ENCODE data around the gene MEIS2. TPM values are rescaled to one million over a fixed set of nuclear protein-coding genes. Genes with fewer than 3 reads are reported as not detected.

Gene MEIS2
- total RNA-seq, 4 donors from 2014 or later: 7.5 to 40.4 (median 21.2) TPM

GRCh38 chr15:36884518-36884875 lies 215.9 kb downstream of the MEIS2 start:
- Histone ChIP-seq H3K4me1 (no peaks in the 10 kb centered on the region), H3K9me3 (peaks cover 0 to 2% (median 0%) of the 10 kb centered on the region in 4 donors), H3K27ac (no peak overlapping the region), H3K36me3 (no peaks in the 10 kb centered on the region), H3K4me3 (no peak overlapping the region), H3K27me3 (peaks cover 0 to 28% of the 10 kb centered on the region in 2 donors)
- TF ChIP-seq POLR2A (IDR thresholded peaks at IDR 0.05): no peak
- no peak for TF ChIP-seq CTCF (IDR thresholded peaks at IDR 0.05)
- no peak for DNase-seq

GRCh38 chr15:36883713-36884517 lies 216.4 kb downstream of the MEIS2 start:
- Histone ChIP-seq H3K27me3 (peaks cover 0 to 28% of the 10 kb centered on the region in 2 donors), H3K9me3 (peaks cover 0 to 2% (median 0%) of the 10 kb centered on the region in 4 donors), H3K36me3 (no peaks in the 10 kb centered on the region), H3K4me1 (no peaks in the 10 kb centered on the region), H3K27ac (no peak overlapping the region), H3K4me3 (peak overlapping the region in 2 of 4 donors; percentile 9 to 25)
- TF ChIP-seq CTCF (IDR thresholded peaks at IDR 0.05) (peak in 5 of 6 experiments; percentile 7 to 69 (median 66)), POLR2A (IDR thresholded peaks at IDR 0.05) (no peak)
- peak; percentile 46 to 87 (median 79) for DNase-seq

- TF ChIP-seq CTCF (IDR thresholded peaks at IDR 0.05) (no peak), POLR2A (IDR thresholded peaks at IDR 0.05) (no peak)
- Histone ChIP-seq H3K9me3 (no peaks in the 10 kb centered on the region), H3K27ac (no peak overlapping the region), H3K27me3 (peaks cover 0 to 24% of the 10 kb centered on the region in 2 donors), H3K4me3 (peak overlapping the region in 2 of 4 donors; percentile 11 to 31), H3K4me1 (no peaks in the 10 kb centered on the region), H3K36me3 (no peaks in the 10 kb centered on the region)
- DNase-seq: no peak
These were observed 217.7 kb downstream of the MEIS2 start for GRCh38 chr15:36882487-36883131.

- Histone ChIP-seq H3K4me3 (no peak overlapping the region), H3K27ac (no peak overlapping the region), H3K36me3 (no peaks in the 10 kb centered on the region), H3K4me1 (no peaks in the 10 kb centered on the region), H3K27me3 (peaks cover 0 to 21% of the 10 kb centered on the region in 2 donors), H3K9me3 (no peaks in the 10 kb centered on the region)
- DNase-seq: no peak
- TF ChIP-seq POLR2A (IDR thresholded peaks at IDR 0.05) (no peak), CTCF (IDR thresholded peaks at IDR 0.05) (no peak)
These were observed 218.3 kb downstream of the MEIS2 start for GRCh38 chr15:36882056-36882455.

- no peak for TF ChIP-seq POLR2A (IDR thresholded peaks at IDR 0.05)
- TF ChIP-seq CTCF (IDR thresholded peaks at IDR 0.05): no peak
- peaks cover 0 to 18% of the 10 kb centered on the region in 2 donors for H3K27me3 ChIP-seq
These were observed 218.8 kb downstream of the MEIS2 start for GRCh38 chr15:36881516-36881915.

More at GRCh38 chr15:36881516-36881915, 218.8 kb downstream of the MEIS2 start:
- no peaks in the 10 kb centered on the region for H3K36me3 ChIP-seq
- no peak for DNase-seq
- H3K4me3 ChIP-seq: no peak overlapping the region
- no peaks in the 10 kb centered on the region for H3K9me3 ChIP-seq
- no peak overlapping the region for H3K27ac ChIP-seq
- H3K4me1 ChIP-seq: no peaks in the 10 kb centered on the region

Measured in Peyer's patch (tissue), 4 donors.